ENCODE data around the gene PDE6B.
"Not testable (repeated sequence)": the region's sequence is repeated elsewhere in the genome, so short reads cannot be mapped to it uniquely, and the experiment has no call there.

The PDE6B gene

DNA sequence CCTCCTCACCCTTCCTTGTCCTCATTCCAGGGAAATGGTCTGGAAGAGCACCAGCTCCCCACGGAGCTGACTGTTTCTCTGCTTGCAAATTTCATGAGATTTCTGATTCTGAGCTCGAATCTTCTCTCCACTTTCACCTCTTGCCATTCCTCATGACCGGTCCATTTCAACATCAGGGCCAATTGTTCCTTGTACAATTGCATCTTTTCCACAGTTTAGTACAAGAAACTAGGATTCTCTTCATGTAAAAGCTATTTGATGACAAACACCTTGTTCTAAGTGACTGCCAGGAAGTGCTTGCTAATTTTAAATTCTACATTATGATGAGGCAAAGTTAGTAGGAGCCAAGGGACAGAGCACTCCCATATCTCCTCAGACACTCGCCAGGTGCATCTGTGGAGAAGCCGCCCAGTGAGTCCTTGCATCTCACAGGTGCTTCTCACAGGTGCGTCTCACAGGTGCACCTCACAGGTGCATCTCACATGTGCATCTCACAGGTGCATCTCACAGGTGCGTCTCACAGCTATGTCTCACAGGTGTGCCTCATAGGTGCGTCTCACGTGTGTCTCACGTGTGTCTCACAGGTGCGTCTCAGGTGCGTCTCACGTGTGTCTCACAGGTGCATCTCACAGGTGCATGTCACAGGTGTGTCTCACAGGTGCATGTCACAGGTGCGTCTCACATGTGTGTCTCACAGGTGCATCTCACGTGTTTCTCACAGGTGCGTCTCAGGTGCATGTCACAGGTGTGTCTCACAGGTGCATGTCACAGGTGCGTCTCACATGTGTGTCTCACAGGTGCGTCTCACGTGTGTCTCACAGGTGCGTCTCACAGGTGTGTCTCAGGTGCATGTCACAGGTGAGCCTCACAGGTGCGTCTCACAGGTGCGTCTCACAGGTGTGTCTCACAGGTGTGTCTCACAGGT, 3.0 kb upstream of the PDE6B start:
- no peak for DNase-seq (ENCODE audit: low spot score)

DNA sequence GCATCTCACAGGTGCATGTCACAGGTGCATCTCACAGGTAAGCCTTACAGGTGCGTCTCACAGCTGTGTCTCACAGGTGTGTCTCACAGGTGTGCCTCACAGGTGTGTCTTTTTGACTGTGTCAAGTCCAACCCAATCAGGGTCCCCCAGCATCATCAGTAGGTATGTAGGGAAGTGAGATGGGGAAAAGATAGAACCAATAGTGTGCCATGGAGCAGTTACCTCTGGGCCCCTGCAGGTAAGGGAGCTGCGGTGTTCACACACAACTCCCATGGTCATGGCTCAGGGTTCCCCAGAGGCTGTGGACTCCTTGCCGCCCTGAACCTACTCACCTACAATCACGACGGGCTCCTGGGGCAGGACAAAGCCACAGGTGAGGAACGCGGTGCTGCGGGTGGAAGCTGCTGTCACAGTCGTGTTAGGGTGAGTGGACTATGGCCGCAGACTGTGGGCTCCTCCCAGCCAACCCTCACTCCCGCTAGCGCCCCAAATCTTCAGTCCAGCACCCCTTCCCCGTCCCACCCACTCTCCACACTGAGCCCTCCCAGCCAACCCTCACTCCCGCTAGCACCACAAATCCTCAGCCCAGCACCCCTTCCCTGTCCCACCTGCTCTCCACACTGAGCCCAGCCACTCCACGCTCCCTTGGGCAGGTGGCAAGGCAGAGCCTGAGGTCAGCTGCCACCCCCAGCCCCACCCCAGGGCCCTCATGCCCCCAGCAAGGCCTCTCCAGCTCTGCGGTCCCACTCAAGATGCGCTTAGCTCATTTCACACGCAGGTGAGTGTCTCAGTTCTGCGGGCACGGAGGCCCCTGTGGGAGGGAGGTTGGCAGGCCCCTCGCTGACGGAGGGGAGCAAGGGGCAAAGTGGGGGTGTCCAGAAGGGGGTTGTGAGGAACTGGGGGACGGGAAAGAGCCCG, 2.1 kb upstream of the PDE6B start:
- DNase-seq (ENCODE audit: low spot score), result no peak

- no peak for DNase-seq (ENCODE audit: low spot score)
These were observed 1.3 kb upstream of the PDE6B start for GRCh38 chr4:623914-624566.

DNA sequence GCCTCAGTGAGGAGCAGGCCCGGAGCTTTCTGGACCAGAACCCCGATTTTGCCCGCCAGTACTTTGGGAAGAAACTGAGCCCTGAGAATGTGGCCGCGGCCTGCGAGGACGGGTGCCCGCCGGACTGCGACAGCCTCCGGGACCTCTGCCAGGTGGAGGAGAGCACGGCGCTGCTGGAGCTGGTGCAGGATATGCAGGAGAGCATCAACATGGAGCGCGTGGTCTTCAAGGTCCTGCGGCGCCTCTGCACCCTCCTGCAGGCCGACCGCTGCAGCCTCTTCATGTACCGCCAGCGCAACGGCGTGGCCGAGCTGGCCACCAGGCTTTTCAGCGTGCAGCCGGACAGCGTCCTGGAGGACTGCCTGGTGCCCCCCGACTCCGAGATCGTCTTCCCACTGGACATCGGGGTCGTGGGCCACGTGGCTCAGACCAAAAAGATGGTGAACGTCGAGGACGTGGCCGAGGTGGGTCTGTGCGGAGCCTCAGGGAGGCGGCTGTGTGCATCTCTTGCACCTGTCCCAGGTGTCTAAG, 323 bp downstream of the PDE6B start:
- DNase-seq (ENCODE audit: low spot score), result no peak

GRCh38 chr4:626201-627091, 1.1 kb downstream of the PDE6B start:
- no peak for DNase-seq (ENCODE audit: low spot score)

- DNase-seq (ENCODE audit: low spot score), result no peak
These were observed 2.2 kb downstream of the PDE6B start for GRCh38 chr4:627347-628125.

DNA sequence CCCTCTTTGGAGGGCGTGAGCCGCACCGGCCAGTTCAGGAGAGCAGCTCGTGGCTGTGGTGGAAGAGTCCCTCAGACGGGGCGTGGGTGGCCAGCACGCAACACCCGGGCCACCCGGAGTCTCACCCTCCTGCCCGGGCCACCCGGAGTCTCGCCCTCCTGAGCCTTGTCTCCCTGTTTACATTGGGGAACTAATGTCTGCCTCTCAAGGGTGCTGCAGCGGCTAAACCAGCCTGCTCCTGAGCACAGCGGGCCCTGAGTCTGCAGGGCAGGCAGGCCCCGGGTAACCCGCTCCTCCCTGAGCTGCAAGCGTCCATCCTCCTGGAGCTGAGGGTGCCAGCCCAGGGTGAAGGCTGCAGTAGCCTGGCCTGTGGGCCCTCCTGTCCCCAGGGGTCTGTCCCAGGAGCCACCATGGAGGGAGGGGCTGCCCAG, 3.0 kb downstream of the PDE6B start:
- DNase-seq (ENCODE audit: low spot score), result no peak

DNA sequence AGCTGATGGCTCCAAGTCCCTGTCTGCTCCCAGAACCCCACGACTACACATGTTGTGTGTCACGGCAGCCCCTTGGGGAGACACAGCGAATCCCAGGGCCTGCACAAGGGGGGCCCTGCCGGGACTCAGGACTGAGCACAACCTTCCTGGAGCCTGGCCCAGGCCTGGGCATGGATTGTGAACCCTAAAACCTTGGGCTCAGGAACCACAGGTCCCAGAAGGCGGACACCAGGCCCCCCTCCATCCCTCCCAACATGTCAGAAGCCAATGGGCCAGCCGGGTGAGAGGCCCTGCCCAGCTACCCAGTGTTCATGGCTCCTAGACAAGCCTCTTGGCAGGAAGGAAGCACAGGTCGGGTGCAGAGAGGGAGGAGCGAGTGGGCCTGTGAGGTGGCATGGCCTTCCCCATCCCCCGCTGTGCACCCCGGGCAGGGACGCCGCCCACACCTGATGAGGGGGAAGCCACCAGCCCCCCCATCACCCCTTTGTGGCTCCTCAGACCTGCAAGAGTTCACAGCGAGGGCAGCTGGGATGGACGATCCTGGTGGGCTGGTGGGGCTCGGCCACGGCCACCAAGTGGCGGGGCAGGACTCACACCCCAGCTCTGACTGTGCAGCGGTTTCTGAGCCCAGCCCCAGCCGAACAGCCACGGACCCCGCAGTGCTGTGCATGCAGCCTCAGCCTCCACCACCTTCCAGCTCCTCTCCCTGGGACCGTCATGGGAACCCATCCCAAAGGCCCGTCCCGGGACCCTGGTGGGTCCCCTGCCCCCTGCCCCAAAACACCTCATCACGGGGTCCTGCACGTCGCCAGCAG, 3.7 kb downstream of the PDE6B start:
- no peak for DNase-seq (ENCODE audit: low spot score)

GRCh38 chr4:629636-629914, 4.2 kb downstream of the PDE6B start:
- DNase-seq (ENCODE audit: low spot score), result no peak

GRCh38 chr4:629915-630641, 4.7 kb downstream of the PDE6B start:
- DNase-seq (ENCODE audit: low spot score), result no peak

- DNase-seq (ENCODE audit: low spot score), result no peak
These were observed 5.3 kb downstream of the PDE6B start for GRCh38 chr4:630656-631055.

DNA sequence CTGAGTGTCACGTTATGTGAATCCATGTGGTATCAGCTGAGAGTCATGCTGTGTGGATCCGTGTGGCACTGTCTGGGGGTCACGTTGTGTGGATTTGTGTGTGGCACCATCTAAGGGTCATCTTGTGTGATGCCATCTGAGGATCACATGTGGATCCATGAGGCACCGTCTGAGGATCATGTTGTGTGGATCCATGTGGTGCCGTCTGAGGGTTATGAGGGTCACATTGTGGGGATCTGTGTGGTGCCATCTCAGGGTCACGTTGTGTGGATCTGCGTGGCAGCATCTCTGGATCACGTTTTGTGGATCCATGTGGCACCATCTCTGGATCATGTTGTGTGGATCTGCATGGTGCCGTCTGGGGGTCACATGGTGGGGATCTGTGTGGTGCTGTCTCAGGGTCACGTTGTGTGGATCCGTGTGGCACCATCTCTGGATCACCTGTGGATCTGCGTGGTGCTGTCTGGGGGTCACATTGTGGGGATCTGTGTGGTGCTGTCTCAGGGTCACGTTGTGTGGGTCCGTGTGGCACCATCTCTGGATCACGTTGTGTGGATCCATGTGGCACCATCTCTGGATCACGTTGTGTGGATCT, 6.9 kb downstream of the PDE6B start:
- no peak for DNase-seq (ENCODE audit: low spot score)

DNA sequence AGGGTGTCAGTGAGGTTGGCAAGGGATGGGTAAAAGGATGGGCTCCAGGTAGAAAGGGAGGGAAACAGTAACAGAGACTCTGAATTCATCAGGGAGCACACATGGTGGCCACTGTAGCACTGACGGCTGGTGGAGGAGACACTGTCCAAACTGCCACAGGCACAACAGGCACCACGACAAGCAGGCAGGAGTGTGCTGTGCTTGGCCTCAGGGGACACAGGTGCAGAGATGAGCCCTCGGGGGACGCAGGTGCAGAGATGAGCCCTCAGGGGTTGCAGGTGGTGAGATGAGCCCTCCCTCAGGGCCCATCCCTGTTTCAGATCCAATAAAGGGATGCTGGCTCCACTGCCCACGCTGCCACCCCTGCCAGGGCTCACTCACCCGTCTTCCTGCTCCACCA, 7.6 kb downstream of the PDE6B start:
- DNase-seq (ENCODE audit: low spot score), result no peak

DNA sequence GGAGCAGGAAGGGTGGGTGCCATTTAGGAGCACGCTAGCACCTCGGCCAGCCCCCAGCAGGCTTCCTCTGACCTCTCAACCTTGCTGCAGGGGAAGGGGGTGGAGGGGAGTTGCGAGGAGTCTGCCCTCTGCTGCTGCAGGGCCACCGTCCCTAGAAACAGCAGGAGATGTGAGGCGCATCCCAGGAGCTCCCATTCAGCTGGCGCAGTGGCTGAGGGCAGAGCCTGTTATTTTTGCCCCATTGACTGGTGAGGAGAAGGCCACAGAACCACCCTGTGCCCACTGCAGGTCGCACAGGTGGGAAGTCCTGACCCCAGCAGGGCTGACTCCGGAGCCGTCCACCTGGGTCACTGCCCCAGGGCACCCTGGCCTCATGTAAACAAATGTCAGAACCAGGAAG, 8.0 kb downstream of the PDE6B start:
- no peak for DNase-seq (ENCODE audit: low spot score)

DNA sequence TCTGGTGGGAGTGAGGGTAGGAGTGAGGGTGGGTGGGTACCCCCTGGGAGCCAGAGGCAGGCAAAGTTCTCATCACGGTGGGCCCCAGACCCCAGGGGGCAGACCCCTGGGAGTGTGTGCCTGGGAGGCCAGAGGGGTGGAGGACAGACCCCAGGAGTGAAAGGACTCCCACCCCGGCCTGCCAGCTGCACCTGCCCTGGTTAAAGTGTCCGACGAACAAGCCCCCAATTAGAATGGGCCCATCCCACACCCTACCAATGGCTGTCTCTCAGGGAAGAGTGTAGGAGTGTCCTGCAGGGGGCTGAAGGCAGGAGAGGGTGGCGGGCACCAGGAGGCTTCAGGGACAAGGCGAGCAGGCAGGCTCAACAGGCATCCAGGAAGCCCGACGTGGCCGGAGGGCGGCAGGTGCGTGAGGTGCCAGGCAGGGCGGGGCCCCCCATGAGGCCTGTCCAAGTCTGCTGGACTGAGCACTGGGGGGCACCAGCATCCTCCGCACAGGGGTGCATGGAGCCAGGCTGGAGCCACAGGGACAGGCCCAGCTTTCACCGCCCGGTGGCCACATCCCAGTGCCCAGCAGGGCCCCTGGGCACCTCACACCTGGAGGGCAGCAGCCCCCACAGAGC, 8.7 kb downstream of the PDE6B start:
- no peak for DNase-seq (ENCODE audit: low spot score)

DNA sequence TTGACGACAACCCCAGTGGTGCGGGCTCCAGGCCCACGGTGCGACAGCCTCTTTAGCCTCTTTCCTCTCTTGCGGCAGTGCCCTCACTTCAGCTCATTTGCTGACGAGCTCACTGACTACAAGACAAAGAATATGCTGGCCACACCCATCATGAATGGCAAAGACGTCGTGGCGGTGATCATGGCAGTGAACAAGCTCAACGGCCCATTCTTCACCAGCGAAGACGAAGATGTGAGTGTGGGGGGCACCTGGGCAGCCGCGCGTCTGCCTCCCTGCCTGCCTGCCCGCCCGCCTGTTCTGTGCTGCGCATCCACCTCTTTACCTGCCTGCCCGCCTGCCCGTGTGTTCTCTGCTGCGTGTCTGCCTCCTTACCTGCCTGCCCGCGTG, 9.2 kb downstream of the PDE6B start:
- DNase-seq (ENCODE audit: low spot score), result no peak

GRCh38 chr4:635066-635835, 9.9 kb downstream of the PDE6B start:
- DNase-seq (ENCODE audit: low spot score), result not testable (repeated sequence)

All from SK-N-DZ (cell line).